ENCODE results near the gene HAPLN3. TPM values are rescaled to one million over a fixed set of nuclear protein-coding genes. Genes with fewer than 3 reads are reported as not detected.

HAPLN3 gene
- total RNA-seq, 2 donors from 2014 or later = 103 to 105 TPM

- Mint-ChIP-seq H3K36me3 (ENCODE audit: low read depth) (peaks cover 7% of the 10 kb centered on the region), H3K27ac (peak overlapping the region; percentile 100), H3K27me3 (no peaks in the 10 kb centered on the region), H3K4me1 (peaks cover 35% of the 10 kb centered on the region), H3K4me3 (no peak overlapping the region)
- DNase-seq (peak; percentile 30 to 73 (median 62)), ATAC-seq (peak; percentile 69)
- no peaks in the 10 kb centered on the region for H3K9me3 ChIP-seq (ENCODE audit: control insufficient read depth, low read length, poor library complexity, severe bottlenecking)
Observed at GRCh38 chr15:88897456-88898194, 2.3 kb upstream of the HAPLN3 start.

- Mint-ChIP-seq H3K36me3 (ENCODE audit: low read depth) (peaks cover 7% of the 10 kb centered on the region), H3K27ac (peak overlapping the region; percentile 100), H3K4me3 (no peak overlapping the region), H3K27me3 (no peaks in the 10 kb centered on the region), H3K4me1 (peaks cover 33% of the 10 kb centered on the region)
- no peaks in the 10 kb centered on the region for H3K9me3 ChIP-seq (ENCODE audit: control insufficient read depth, low read length, poor library complexity, severe bottlenecking)
- ATAC-seq (no peak), DNase-seq (no peak)
Observed at GRCh38 chr15:88897142-88897455, 1.8 kb upstream of the HAPLN3 start.

- peak overlapping the region; percentile 100 for H3K27ac Mint-ChIP-seq
- no peaks in the 10 kb centered on the region for H3K27me3 Mint-ChIP-seq
- H3K36me3 Mint-ChIP-seq (ENCODE audit: low read depth) = peaks cover 7% of the 10 kb centered on the region
- H3K9me3 ChIP-seq (ENCODE audit: control insufficient read depth, low read length, poor library complexity, severe bottlenecking) = no peaks in the 10 kb centered on the region
- H3K4me1 Mint-ChIP-seq = peaks cover 31% of the 10 kb centered on the region
- no peak for DNase-seq
- ATAC-seq = no peak
- H3K4me3 Mint-ChIP-seq = peak overlapping the region; percentile 85
Observed at GRCh38 chr15:88896333-88897033, 1.1 kb upstream of the HAPLN3 start.

- ATAC-seq = peak; percentile 80
- Mint-ChIP-seq H3K4me3 (peak overlapping the region; percentile 93), H3K4me1 (peaks cover 28% of the 10 kb centered on the region)
Observed at GRCh38 chr15:88894348-88894818, 961 bp downstream of the HAPLN3 start.

GRCh38 chr15:88891540-88892254, 3.6 kb downstream of the HAPLN3 start:
- no peaks in the 10 kb centered on the region for H3K36me3 Mint-ChIP-seq (ENCODE audit: low read depth)
- H3K4me1 Mint-ChIP-seq = peaks cover 17% of the 10 kb centered on the region
- H3K4me3 Mint-ChIP-seq = no peak overlapping the region
- ATAC-seq (no peak), DNase-seq (no peak)
- H3K27ac Mint-ChIP-seq = peak overlapping the region; percentile 39
- H3K27me3 Mint-ChIP-seq = no peaks in the 10 kb centered on the region
- H3K9me3 ChIP-seq (ENCODE audit: control insufficient read depth, low read length, poor library complexity, severe bottlenecking) = no peaks in the 10 kb centered on the region

More at GRCh38 chr15:88894348-88894818, 961 bp downstream of the HAPLN3 start:
- Mint-ChIP-seq H3K36me3 (ENCODE audit: low read depth) (no peaks in the 10 kb centered on the region), H3K27ac (peak overlapping the region; percentile 59), H3K27me3 (no peaks in the 10 kb centered on the region)
- H3K9me3 ChIP-seq (ENCODE audit: control insufficient read depth, low read length, poor library complexity, severe bottlenecking) = no peaks in the 10 kb centered on the region
- DNase-seq = peak; percentile 72 to 86 (median 76)

- Mint-ChIP-seq H3K4me1 (peaks cover 9% of the 10 kb centered on the region), H3K27ac (no peak overlapping the region), H3K4me3 (no peak overlapping the region), H3K27me3 (no peaks in the 10 kb centered on the region), H3K36me3 (ENCODE audit: low read depth) (no peaks in the 10 kb centered on the region)
- ATAC-seq (no peak), DNase-seq (no peak)
- no peaks in the 10 kb centered on the region for H3K9me3 ChIP-seq (ENCODE audit: control insufficient read depth, low read length, poor library complexity, severe bottlenecking)
Observed at GRCh38 chr15:88890495-88890894, 4.8 kb downstream of the HAPLN3 start.

- H3K4me1 Mint-ChIP-seq = peaks cover 9% of the 10 kb centered on the region
- DNase-seq (no peak), ATAC-seq (no peak)
- H3K27me3 Mint-ChIP-seq = no peaks in the 10 kb centered on the region
- peaks cover 4% of the 10 kb centered on the region for H3K36me3 Mint-ChIP-seq (ENCODE audit: low read depth)
- H3K9me3 ChIP-seq (ENCODE audit: control insufficient read depth, low read length, poor library complexity, severe bottlenecking) = no peaks in the 10 kb centered on the region
- H3K27ac Mint-ChIP-seq = peak overlapping the region; percentile 32
- no peak overlapping the region for H3K4me3 Mint-ChIP-seq
Observed at GRCh38 chr15:88888719-88889118, 6.6 kb downstream of the HAPLN3 start.

- Mint-ChIP-seq H3K27ac (no peak overlapping the region), H3K27me3 (no peaks in the 10 kb centered on the region), H3K4me1 (peaks cover 9% of the 10 kb centered on the region), H3K4me3 (no peak overlapping the region), H3K36me3 (ENCODE audit: low read depth) (peaks cover 4% of the 10 kb centered on the region)
- no peak for DNase-seq
- H3K9me3 ChIP-seq (ENCODE audit: control insufficient read depth, low read length, poor library complexity, severe bottlenecking) = no peaks in the 10 kb centered on the region
- no peak for ATAC-seq
Observed at GRCh38 chr15:88887068-88887580, 8.2 kb downstream of the HAPLN3 start.

- H3K4me3 Mint-ChIP-seq = no peak overlapping the region
- peaks cover 9% of the 10 kb centered on the region for H3K36me3 Mint-ChIP-seq (ENCODE audit: low read depth)
- H3K27ac Mint-ChIP-seq = no peak overlapping the region
- ATAC-seq (no peak), DNase-seq (no peak)
- H3K4me1 Mint-ChIP-seq = peaks cover 8% of the 10 kb centered on the region
- H3K9me3 ChIP-seq (ENCODE audit: control insufficient read depth, low read length, poor library complexity, severe bottlenecking) = no peaks in the 10 kb centered on the region
- no peaks in the 10 kb centered on the region for H3K27me3 Mint-ChIP-seq
Observed at GRCh38 chr15:88882785-88883184, 12.6 kb downstream of the HAPLN3 start.

- no peak for DNase-seq
- Mint-ChIP-seq H3K4me1 (peaks cover 10% of the 10 kb centered on the region), H3K36me3 (ENCODE audit: low read depth) (peaks cover 9% of the 10 kb centered on the region), H3K4me3 (no peak overlapping the region), H3K27ac (peak overlapping the region; percentile 72), H3K27me3 (no peaks in the 10 kb centered on the region)
- ATAC-seq = no peak
- no peaks in the 10 kb centered on the region for H3K9me3 ChIP-seq (ENCODE audit: control insufficient read depth, low read length, poor library complexity, severe bottlenecking)
Observed at GRCh38 chr15:88881775-88882174, 13.6 kb downstream of the HAPLN3 start.

- DNase-seq (no peak), ATAC-seq (no peak)
- Mint-ChIP-seq H3K36me3 (ENCODE audit: low read depth) (peaks cover 9% of the 10 kb centered on the region), H3K4me1 (peaks cover 10% of the 10 kb centered on the region), H3K27ac (peak overlapping the region; percentile 72), H3K4me3 (no peak overlapping the region), H3K27me3 (no peaks in the 10 kb centered on the region)
- no peaks in the 10 kb centered on the region for H3K9me3 ChIP-seq (ENCODE audit: control insufficient read depth, low read length, poor library complexity, severe bottlenecking)
Observed at GRCh38 chr15:88880944-88881740, 14.2 kb downstream of the HAPLN3 start.

- H3K4me3 Mint-ChIP-seq = no peak overlapping the region
- DNase-seq (peak in 1 of 3 donors; percentile 15), ATAC-seq (peak; percentile 61)
- H3K27me3 Mint-ChIP-seq = no peaks in the 10 kb centered on the region
- H3K9me3 ChIP-seq (ENCODE audit: control insufficient read depth, low read length, poor library complexity, severe bottlenecking) = no peaks in the 10 kb centered on the region
- H3K4me1 Mint-ChIP-seq = peaks cover 8% of the 10 kb centered on the region
- no peak overlapping the region for H3K27ac Mint-ChIP-seq
- H3K36me3 Mint-ChIP-seq (ENCODE audit: low read depth) = peaks cover 7% of the 10 kb centered on the region
Observed at GRCh38 chr15:88878720-88879184, 16.6 kb downstream of the HAPLN3 start.

Measured in T-helper 17 cell (primary cell).